OCI-LY7 (cell line): ENCODE measurements around the gene HSP90B1. TPM values are rescaled to one million over a fixed set of nuclear protein-coding genes. Genes with fewer than 3 reads are reported as not detected.

ENCODE experiments used
- BruUV-seq: library from RNA; stranded (reverse); fragments of 400-500 nt; replicated peaks from 2 replicates; lab custom pipeline; 2021; lab: Mats Ljungman, UMichigan
- CTCF ChIA-PET: fragments of 300-600 bp; sonication (Branson Sonifier 250); formaldehyde crosslinking; loops from one replicate; lab custom pipeline; 2022; ENCODE audit warnings: antibody characterized with exemption; ENCODE audit not compliant: unreplicated experiment; lab: Charles Lee
- POLR2A ChIA-PET: fragments of 300-600 bp; sonication (Branson Sonifier 250); formaldehyde crosslinking; loops from one replicate; lab custom pipeline; 2022; ENCODE audit warnings: antibody characterized with exemption; lab: Charles Lee
- DNase-seq: peaks from one replicate; pipeline ENCODE4 v3.0.0-alpha.2; 2015; ENCODE audit warnings: low spot score
- H2AFZ ChIP-seq: fragments of 200-600 bp; sonication (generic), shearing (Covaris generic); 2 replicates; pipeline ENCODE4 v1.6.1; 2014; ENCODE audit warnings: mild to moderate bottlenecking, antibody characterized with exemption, low read length, moderate library complexity
- H3K27ac ChIP-seq: fragments of 200-600 bp; sonication (generic); 2 replicates; pipeline ENCODE4 v1.5.1; 2014; ENCODE audit warnings: mixed run types, low read depth, mild to moderate bottlenecking, moderate library complexity, low read length, inconsistent platforms; ENCODE audit not compliant: poor library complexity, severe bottlenecking
- H3K36me3 ChIP-seq: fragments of 200-600 bp; sonication (generic); 2 replicates; pipeline ENCODE4 v1.6.1; 2014; ENCODE audit warnings: mild to moderate bottlenecking, antibody characterized with exemption, low read length, moderate library complexity, mixed read lengths; ENCODE audit not compliant: insufficient read depth
- H3K4me1 ChIP-seq: fragments of 200-600 bp; sonication (generic); 2 replicates; pipeline ENCODE4 v1.5.1; 2014; ENCODE audit warnings: mild to moderate bottlenecking, low read length; ENCODE audit not compliant: insufficient read depth, poor library complexity, severe bottlenecking
- H3K4me2 ChIP-seq: fragments of 200-600 bp; sonication (generic); 2 replicates; pipeline ENCODE4 v1.6.1; 2014; ENCODE audit warnings: mild to moderate bottlenecking, low read length
- H3K4me3 ChIP-seq: fragments of 200-600 bp; sonication (generic); 2 replicates; pipeline ENCODE4 v1.5.1; 2014; ENCODE audit warnings: mild to moderate bottlenecking, low read depth, low read length; ENCODE audit not compliant: poor library complexity, severe bottlenecking
- H3K79me2 ChIP-seq: fragments of 200-600 bp; sonication (generic); 2 replicates; pipeline ENCODE4 v1.6.1; 2016; ENCODE audit warnings: low read depth, mild to moderate bottlenecking, low read length, moderate library complexity, mixed read lengths; ENCODE audit not compliant: insufficient read depth
- H3K9me2 ChIP-seq: fragments of 200-600 bp; sonication (generic); 2 replicates; pipeline ENCODE4 v1.6.1; 2016; ENCODE audit warnings: mild to moderate bottlenecking, low read length, mixed read lengths; ENCODE audit not compliant: insufficient read depth
- H3K9me3 ChIP-seq: fragments of 200-600 bp; sonication (generic); 2 replicates; pipeline ENCODE4 v1.6.1; 2014; ENCODE audit warnings: mild to moderate bottlenecking, mixed run types, low read length, mixed read lengths
- H4K20me1 ChIP-seq: fragments of 200-600 bp; sonication (generic); 2 replicates; pipeline ENCODE4 v1.6.1; 2014; ENCODE audit warnings: mild to moderate bottlenecking, antibody characterized with exemption, low read length, moderate library complexity, mixed read lengths; ENCODE audit not compliant: insufficient read depth
- EZH2phosphoT487 ChIP-seq: fragments of 200-600 bp; sonication (generic); IDR thresholded peaks from 2 replicates; pipeline ENCODE4 v1.6.1; 2018; ENCODE audit warnings: low read depth, borderline replicate concordance, mild to moderate bottlenecking, mixed run types, antibody characterized with exemption, low read length, moderate library complexity, mixed read lengths
- intact Hi-C: fragments of 100-400 bp; cut with micrococcal nuclease; formaldehyde crosslinking; loops from one replicate; pipeline ENCODE4 v1.10.0; 2022; ENCODE audit not compliant: unreplicated experiment
- total RNA-seq, 2 experiments: library from RNA; depleted of rRNA in 1 of 2; stranded (reverse); fragments of >200 nt in 1 of 2; shearing (Covaris generic) in 1 of 2; gene quantifications; 2 replicates each; pipeline ENCODE4 v1.2.3, GENCODE V29; 2014 to 2022
- TF ChIP-seq, protein P1 (sequence below): fragments of 200-600 bp; sonication (generic); conservative IDR thresholded peaks from 2 replicates; pipeline ENCODE4 v1.5.1; 2014; ENCODE audit warnings: mild to moderate bottlenecking, antibody characterized with exemption, low read length, moderate library complexity, mixed read lengths

Gene HSP90B1
- total RNA-seq, 2 experiments from 2014 or later = 235 to 304 TPM

DNA sequence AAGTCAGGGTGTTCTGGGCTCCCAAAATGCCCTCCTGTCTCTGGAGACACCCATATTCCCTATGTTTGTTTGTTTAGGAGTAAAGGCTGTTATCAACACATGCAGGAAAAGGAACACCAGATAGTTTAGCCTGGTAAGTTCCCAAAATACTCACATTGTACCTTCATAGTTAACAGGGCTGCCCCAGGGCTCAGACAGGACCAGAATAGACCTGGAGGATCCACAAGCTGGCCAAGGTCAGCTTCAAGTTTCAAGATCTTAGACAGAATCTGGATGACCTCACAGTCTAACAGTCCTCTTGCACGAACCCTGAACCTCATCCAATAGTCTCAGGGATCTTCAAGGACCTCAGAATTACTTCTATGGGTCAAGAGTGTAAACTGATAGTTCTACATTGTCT is 18.1 kb upstream of the HSP90B1 start:
- no peak overlapping the region for H3K4me3 ChIP-seq
- intact Hi-C loops = no loop called here
- H3K4me2 ChIP-seq = no peak overlapping the region
- no peak overlapping the region for H3K27ac ChIP-seq
- no TSS peak for BruUV-seq
- no peaks in the 10 kb centered on the region for H4K20me1 ChIP-seq
- ChIA-PET CTCF (no interaction called here), POLR2A (no interaction called here)
- no peak for DNase-seq
- H3K9me3 ChIP-seq = no peaks in the 10 kb centered on the region
- no peaks in the 10 kb centered on the region for H3K36me3 ChIP-seq
- TF ChIP-seq EZH2phosphoT487 = no peak
- TF ChIP-seq, protein P1, sequence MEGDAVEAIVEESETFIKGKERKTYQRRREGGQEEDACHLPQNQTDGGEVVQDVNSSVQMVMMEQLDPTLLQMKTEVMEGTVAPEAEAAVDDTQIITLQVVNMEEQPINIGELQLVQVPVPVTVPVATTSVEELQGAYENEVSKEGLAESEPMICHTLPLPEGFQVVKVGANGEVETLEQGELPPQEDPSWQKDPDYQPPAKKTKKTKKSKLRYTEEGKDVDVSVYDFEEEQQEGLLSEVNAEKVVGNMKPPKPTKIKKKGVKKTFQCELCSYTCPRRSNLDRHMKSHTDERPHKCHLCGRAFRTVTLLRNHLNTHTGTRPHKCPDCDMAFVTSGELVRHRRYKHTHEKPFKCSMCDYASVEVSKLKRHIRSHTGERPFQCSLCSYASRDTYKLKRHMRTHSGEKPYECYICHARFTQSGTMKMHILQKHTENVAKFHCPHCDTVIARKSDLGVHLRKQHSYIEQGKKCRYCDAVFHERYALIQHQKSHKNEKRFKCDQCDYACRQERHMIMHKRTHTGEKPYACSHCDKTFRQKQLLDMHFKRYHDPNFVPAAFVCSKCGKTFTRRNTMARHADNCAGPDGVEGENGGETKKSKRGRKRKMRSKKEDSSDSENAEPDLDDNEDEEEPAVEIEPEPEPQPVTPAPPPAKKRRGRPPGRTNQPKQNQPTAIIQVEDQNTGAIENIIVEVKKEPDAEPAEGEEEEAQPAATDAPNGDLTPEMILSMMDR = no peak
- no peaks in the 10 kb centered on the region for H3K4me1 ChIP-seq
- H3K9me2 ChIP-seq = no peaks in the 10 kb centered on the region
- no peaks in the 10 kb centered on the region for H3K79me2 ChIP-seq
- H2AFZ ChIP-seq = no peak overlapping the region

DNA sequence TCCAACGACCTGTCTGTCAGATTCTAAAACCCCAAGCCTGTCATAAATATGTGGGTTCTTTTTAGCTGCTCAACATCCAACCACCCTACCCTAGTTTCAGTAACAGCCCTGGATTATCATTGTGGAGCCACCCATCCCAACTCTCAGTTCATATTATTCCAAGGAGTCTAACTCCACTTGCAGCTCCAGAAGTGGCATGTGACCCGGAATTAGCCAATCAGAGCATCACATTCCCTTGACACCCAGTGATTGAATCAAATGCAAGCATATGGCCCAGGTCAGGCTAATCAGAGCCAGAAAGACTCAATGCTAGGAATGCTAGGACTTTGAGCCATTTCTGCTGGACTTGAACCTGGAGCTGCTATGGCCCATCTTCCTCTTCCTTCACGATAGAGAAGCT is 17.1 kb upstream of the HSP90B1 start:
- POLR2A ChIA-PET = interaction anchor here (0.5 to 1.3 kb wide), 2 partner anchors 15 to 329 kb away, joined by 4 to 5 read pairs; no protein-coding TSS in a partner anchor
- no peak for TF ChIP-seq EZH2phosphoT487
- TF ChIP-seq, protein P1 = no peak

DNA sequence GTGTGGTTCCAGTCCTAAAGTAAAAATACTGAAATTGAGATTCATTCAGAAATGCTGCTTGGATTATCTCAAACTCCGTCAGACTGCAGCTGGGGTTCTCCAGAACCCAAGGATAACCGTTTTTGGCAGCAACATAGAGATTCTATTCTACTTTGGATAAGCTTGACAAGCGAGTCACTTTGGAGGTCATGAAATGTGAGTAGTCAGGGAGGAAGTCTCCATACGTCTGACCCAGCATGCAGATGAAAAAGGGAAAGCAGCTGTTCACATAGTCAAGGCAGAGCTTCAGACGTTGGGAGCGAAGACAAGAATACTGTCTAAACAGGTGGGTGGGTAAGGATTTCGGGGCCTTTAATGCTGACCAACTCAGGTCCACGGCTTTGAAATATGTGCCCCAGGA is 14.9 kb upstream of the HSP90B1 start:
- no peaks in the 10 kb centered on the region for H3K9me2 ChIP-seq
- DNase-seq = no peak
- TF ChIP-seq, protein P1 = no peak
- no peak for TF ChIP-seq EZH2phosphoT487
- no peaks in the 10 kb centered on the region for H4K20me1 ChIP-seq
- BruUV-seq = no TSS peak
- H3K4me1 ChIP-seq = no peaks in the 10 kb centered on the region
- no peak overlapping the region for H3K27ac ChIP-seq
- H3K79me2 ChIP-seq = no peaks in the 10 kb centered on the region
- no peaks in the 10 kb centered on the region for H3K36me3 ChIP-seq
- intact Hi-C loops = no loop called here
- no peak overlapping the region for H3K4me3 ChIP-seq
- no peaks in the 10 kb centered on the region for H3K9me3 ChIP-seq
- H2AFZ ChIP-seq = no peak overlapping the region
- POLR2A ChIA-PET = interaction anchor here (0.7 to 0.9 kb wide), 2 partner anchors 15 to 1552 kb away, joined by 3 read pairs; no protein-coding TSS in a partner anchor
- CTCF ChIA-PET = no interaction called here
- H3K4me2 ChIP-seq = no peak overlapping the region

More for the DNA sequence above, 17.1 kb upstream of the HSP90B1 start:
- Histone ChIP-seq H3K79me2 (no peaks in the 10 kb centered on the region), H3K27ac (no peak overlapping the region), H4K20me1 (no peaks in the 10 kb centered on the region), H3K36me3 (no peaks in the 10 kb centered on the region), H3K4me3 (no peak overlapping the region), H3K9me2 (no peaks in the 10 kb centered on the region), H3K9me3 (no peaks in the 10 kb centered on the region), H2AFZ (no peak overlapping the region), H3K4me1 (no peaks in the 10 kb centered on the region), H3K4me2 (no peak overlapping the region)
- intact Hi-C loops = no loop called here
- no TSS peak for BruUV-seq
- CTCF ChIA-PET = interaction anchor here (0.7 kb wide), 1 partner anchor 11 kb away, joined by 3 read pairs; no protein-coding TSS in a partner anchor
- no peak for DNase-seq
